IPS-NIHi7 (cell line): ENCODE results near the gene FLT3.
A peak's percentile ranks its signal among the peaks of the same experiment; 100 is the strongest.

Source experiments
- DNase-seq: peaks from one replicate; pipeline ENCODE4 v3.0.0; 2012; ENCODE audit warnings: mixed read lengths; ENCODE audit errors: extremely low spot score

Gene FLT3

GRCh38 chr13:27961227-27962085 lies 138.9 kb downstream of the FLT3 start:
- DNase-seq: peak; percentile 28

DNA sequence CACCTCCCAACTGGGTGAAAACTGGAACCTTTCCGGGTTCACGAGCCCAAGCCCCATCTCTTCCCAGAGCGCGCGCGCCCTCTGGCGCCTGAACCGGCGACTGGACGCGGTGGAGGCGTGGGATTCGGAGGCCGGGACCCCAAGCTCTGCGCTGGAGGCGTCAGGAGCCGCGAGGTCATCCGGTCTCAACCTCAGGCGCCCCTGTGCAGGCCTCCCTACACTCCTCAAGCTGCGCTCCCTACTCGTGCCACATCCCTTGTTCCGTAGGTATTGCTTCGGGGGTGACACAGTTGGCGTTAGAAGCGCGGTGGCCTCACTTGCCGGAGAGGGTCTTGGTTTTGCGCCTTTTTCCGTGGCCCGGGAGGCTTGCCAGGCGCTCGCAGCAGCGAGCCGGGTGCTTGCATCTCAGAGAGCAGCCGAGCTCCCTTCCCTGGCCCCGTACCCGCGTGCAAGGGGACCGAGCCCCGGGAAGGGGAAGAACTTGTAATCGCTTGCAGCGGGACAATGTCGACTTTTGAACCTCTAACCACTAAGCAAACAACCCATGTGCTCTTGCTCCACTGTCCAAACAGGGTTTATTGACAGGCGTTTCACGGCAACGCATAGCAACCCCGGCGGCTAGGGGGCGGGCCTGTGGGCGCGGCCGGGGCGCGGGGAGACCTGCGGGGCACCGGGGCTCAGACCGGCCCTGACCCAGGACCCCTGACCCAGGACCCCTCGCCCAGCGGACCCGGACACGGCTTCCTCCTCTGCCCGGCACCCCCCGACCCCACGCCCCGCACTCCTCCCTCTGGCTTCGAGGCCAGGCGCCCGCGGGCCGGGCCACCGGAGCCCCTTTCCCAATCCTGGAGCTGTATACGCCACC lies 139.8 kb downstream of the FLT3 start:
- peak; percentile 51 for DNase-seq

GRCh38 chr13:27959976-27960361 lies 140.4 kb downstream of the FLT3 start:
- no peak for DNase-seq

GRCh38 chr13:27956576-27957300 lies 143.6 kb downstream of the FLT3 start:
- no peak for DNase-seq

- no peak for DNase-seq
Observed at GRCh38 chr13:27955014-27955591, 145.3 kb downstream of the FLT3 start.

DNA sequence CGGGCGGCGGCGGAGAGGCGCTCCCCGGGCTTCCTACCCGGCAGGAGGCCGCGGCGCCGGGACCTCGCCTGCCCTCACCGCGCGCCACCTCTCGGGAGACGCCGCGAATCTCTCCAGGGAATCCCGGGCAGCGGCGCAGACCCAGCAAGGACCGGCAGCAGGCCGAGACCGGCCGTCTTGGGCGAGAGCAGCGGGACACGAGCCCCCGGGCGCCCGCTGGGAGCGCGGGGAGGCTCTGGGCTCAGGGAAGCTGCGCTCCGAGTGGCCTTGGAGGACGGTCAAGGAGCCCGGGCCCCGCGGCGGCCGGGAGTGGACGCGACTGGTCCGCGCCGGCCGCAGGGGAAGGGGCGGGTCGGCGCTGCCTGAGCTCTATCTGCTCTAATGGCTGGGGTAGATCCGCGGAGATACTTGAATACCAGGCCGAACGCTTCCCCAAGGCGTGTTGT lies 145.9 kb downstream of the FLT3 start:
- DNase-seq: peak; percentile 50

DNA sequence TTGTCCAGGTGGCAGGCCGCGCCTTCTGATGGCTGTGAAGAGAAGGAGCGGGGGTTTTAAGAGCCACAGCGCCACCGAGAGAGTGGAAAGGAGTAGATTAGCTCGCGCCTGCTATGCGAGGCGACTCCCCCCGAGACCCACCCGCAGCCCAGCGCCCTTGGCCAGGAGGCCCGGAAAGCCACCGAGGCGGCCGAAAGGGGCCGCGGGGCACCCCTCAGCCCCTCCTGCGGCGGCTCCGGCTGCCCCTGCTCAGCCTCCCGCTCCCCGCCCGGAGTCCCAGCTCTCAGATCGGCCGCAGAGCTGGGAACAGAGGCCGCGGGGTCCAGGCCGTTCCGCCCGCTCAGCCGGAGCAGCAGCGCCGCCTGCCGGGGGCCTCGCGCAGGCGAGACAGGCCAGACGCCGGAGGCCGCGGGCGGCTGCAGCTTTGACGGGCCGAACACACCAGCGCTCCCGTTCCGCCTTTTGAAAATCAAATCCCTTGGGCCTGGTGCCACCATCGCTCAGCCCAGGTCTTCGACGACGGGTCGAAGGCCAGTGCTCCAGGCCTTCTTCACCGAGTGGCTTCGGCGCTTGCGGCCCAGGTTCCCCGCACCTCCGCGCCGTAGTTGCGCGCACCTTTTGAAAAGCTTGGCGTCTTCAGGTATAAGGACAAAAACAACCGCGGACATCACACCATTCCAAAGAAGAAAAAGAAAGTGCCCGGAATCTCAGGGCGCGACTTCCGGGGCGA lies 146.5 kb downstream of the FLT3 start:
- DNase-seq: peak; percentile 90
